NCI-H446 (cell line): Measurements from ENCODE around the gene KIF26B.

ENCODE experiments used
- DNase-seq, 2 experiments: peaks; one replicate each; lab custom pipeline; 2025; lab: John Stamatoyannopoulos, UW

Gene KIF26B

GRCh38 chr1:245512181-245512888 is 357.6 kb downstream of the KIF26B start:
- DNase-seq = no peak

- DNase-seq = no peak
Observed at GRCh38 chr1:245512980-245513578, 358.3 kb downstream of the KIF26B start.

GRCh38 chr1:245516284-245516759 is 361.5 kb downstream of the KIF26B start:
- DNase-seq = peak; percentile 13 to 40

- no peak for DNase-seq
Observed at GRCh38 chr1:245520611-245521010, 365.8 kb downstream of the KIF26B start.

GRCh38 chr1:245526141-245526540 is 371.4 kb downstream of the KIF26B start:
- no peak for DNase-seq

GRCh38 chr1:245528258-245528635 is 373.5 kb downstream of the KIF26B start:
- no peak for DNase-seq

- no peak for DNase-seq
Observed at GRCh38 chr1:245530937-245531336, 376.2 kb downstream of the KIF26B start.

GRCh38 chr1:245537992-245538391 is 383.2 kb downstream of the KIF26B start:
- no peak for DNase-seq

GRCh38 chr1:245538671-245539070 is 383.9 kb downstream of the KIF26B start:
- DNase-seq = no peak

- DNase-seq = no peak
Observed at GRCh38 chr1:245541369-245541768, 386.6 kb downstream of the KIF26B start.

GRCh38 chr1:245542365-245542764 is 387.6 kb downstream of the KIF26B start:
- no peak for DNase-seq

GRCh38 chr1:245544236-245544635 is 389.5 kb downstream of the KIF26B start:
- DNase-seq = no peak

GRCh38 chr1:245546875-245547274 is 392.1 kb downstream of the KIF26B start:
- no peak for DNase-seq

- no peak for DNase-seq
Observed at GRCh38 chr1:245549996-245550719, 395.4 kb downstream of the KIF26B start.

- no peak for DNase-seq
Observed at GRCh38 chr1:245550720-245551043, 395.9 kb downstream of the KIF26B start.

- no peak for DNase-seq
Observed at GRCh38 chr1:245551536-245551935, 396.8 kb downstream of the KIF26B start.

- no peak for DNase-seq
Observed at GRCh38 chr1:245552331-245552730, 397.5 kb downstream of the KIF26B start.

- DNase-seq = no peak
Observed at GRCh38 chr1:245556057-245556456, 401.3 kb downstream of the KIF26B start.

- DNase-seq = no peak
Observed at GRCh38 chr1:245558069-245558468, 403.3 kb downstream of the KIF26B start.

- no peak for DNase-seq
Observed at GRCh38 chr1:245560316-245560859, 405.6 kb downstream of the KIF26B start.

GRCh38 chr1:245561665-245562234 is 407.0 kb downstream of the KIF26B start:
- DNase-seq = no peak

GRCh38 chr1:245566134-245566533 is 411.3 kb downstream of the KIF26B start:
- DNase-seq = no peak

GRCh38 chr1:245566952-245567351 is 412.2 kb downstream of the KIF26B start:
- no peak for DNase-seq
